ENCODE measurements around the gene DAPK1. TPM values are rescaled to one million over a fixed set of nuclear protein-coding genes. Genes with fewer than 3 reads are reported as not detected.

The DAPK1 gene
- total and polyA plus RNA-seq, 2 donors (not counting 3 experiments of a cell fraction or from before 2014, with no cell fraction given) = 58.9 to 119 TPM

GRCh38 chr9:87505869-87506678, 8.4 kb downstream of the DAPK1 start:
- no peaks in the 10 kb centered on the region for H4K20me1 ChIP-seq (replicated peaks; ENCODE audit: control insufficient read depth, extremely low read depth, insufficient read depth, low read length)
- H3K4me2 ChIP-seq (ENCODE audit: insufficient read depth, low read length) = no peak overlapping the region
- FAIRE-seq (no peak), DNase-seq (ENCODE audit: low read depth, low spot score) (no peak)
- BruUV-seq (replicated peaks) = no TSS peak
- H3K27me3 ChIP-seq (ENCODE audit: control insufficient read depth in 2 of 2, insufficient read depth in 2 of 2, low read length in 2 of 2) = no peaks in the 10 kb centered on the region
- TF ChIP-seq EZH2 (IDR thresholded peaks at IDR 0.05; ENCODE audit: borderline replicate concordance, low read depth, low read length, severe bottlenecking) = no peak
- peaks cover 22% of the 10 kb centered on the region for H3K79me2 ChIP-seq (ENCODE audit: control insufficient read depth, insufficient read depth, low read length)
- H3K27ac ChIP-seq (ENCODE audit: insufficient read depth, low read depth, low read length) = no peak overlapping the region
- H3K9me3 ChIP-seq (replicated peaks; ENCODE audit: control insufficient read depth, insufficient read depth, low read length) = no peaks in the 10 kb centered on the region
- dilution Hi-C loops (cut with MboI; ENCODE audit: extremely low pct_ligation_motif_present, low sequenced_read_pairs) = no loop called here
- no peaks in the 10 kb centered on the region for H3K9me1 ChIP-seq (replicated peaks; ENCODE audit: control insufficient read depth, extremely low read depth, insufficient read depth, low read length)
- peaks cover 2 to 3% of the 10 kb centered on the region in 2 experiments for H3K36me3 ChIP-seq (ENCODE audit: control insufficient read depth in 2 of 2, extremely low read depth in 1 of 2, insufficient read depth in 2 of 2, low read length in 2 of 2)
- peaks cover 55% of the 10 kb centered on the region for H3K4me1 ChIP-seq (ENCODE audit: control insufficient read depth, extremely low read depth, insufficient read depth, low read length)
- ChIA-PET CTCF (no interaction called here), POLR2A (no interaction called here)
- no peak overlapping the region for H3K9ac ChIP-seq (replicated peaks; ENCODE audit: extremely low read depth, insufficient read depth, low read length)
- intact Hi-C loops (cut with micrococcal nuclease) = loop anchor here (10.0 kb wide), 1 partner anchor 1269 kb away; no protein-coding TSS in a partner anchor
- H3K4me3 ChIP-seq (replicated peaks in 1 of 3; ENCODE audit: insufficient read depth in 1 of 3, low read depth in 1 of 3, low read length in 3 of 3) = no peak overlapping the region
- H2AFZ ChIP-seq (ENCODE audit: low read depth, low read length) = no peak overlapping the region

- POLR2A ChIA-PET = no interaction called here
- no peak overlapping the region for H3K27ac ChIP-seq (ENCODE audit: insufficient read depth, low read depth, low read length)
- TF ChIP-seq MYC (IDR thresholded peaks at IDR 0.05; ENCODE audit: low read depth, low read length) = no peak
- TF ChIP-seq FOS (IDR thresholded peaks at IDR 0.05; ENCODE audit: borderline replicate concordance, insufficient read depth, low read length) = no peak
- TF ChIP-seq CTCF (IDR thresholded peaks at IDR 0.05; ENCODE audit: extremely low read depth in 1 of 2, insufficient read depth in 1 of 2, low read depth in 1 of 2, low read length in 2 of 2) = no peak
- TF ChIP-seq GATA2 (IDR thresholded peaks at IDR 0.05; ENCODE audit: insufficient read depth, insufficient read length, low read depth, low read length) = no peak
- TF ChIP-seq POLR2A (IDR thresholded peaks at IDR 0.05; ENCODE audit: low read depth, low read length) = no peak
- no peak for TF ChIP-seq JUN (IDR thresholded peaks at IDR 0.05; ENCODE audit: borderline replicate concordance, insufficient read depth, insufficient read length, low read depth)
- no peak for TF ChIP-seq MAX (IDR thresholded peaks at IDR 0.05; ENCODE audit: insufficient read depth, insufficient read length)
- intact Hi-C loops (cut with micrococcal nuclease) (loop anchor here (10.0 kb wide), 1 partner anchor 1267 kb away; no protein-coding TSS in a partner anchor), dilution Hi-C loops (cut with MboI; ENCODE audit: extremely low pct_ligation_motif_present, low sequenced_read_pairs) (no loop called here)
- no peak for DNase-seq (ENCODE audit: low read depth, low spot score)
- H2AFZ ChIP-seq (ENCODE audit: low read depth, low read length) = no peak overlapping the region
- peaks cover 3 to 5% of the 10 kb centered on the region in 2 experiments for H3K36me3 ChIP-seq (ENCODE audit: control insufficient read depth in 2 of 2, extremely low read depth in 1 of 2, insufficient read depth in 2 of 2, low read length in 2 of 2)
- no peak overlapping the region for H3K4me3 ChIP-seq (replicated peaks in 1 of 3; ENCODE audit: insufficient read depth in 1 of 3, low read depth in 1 of 3, low read length in 3 of 3)
- no peaks in the 10 kb centered on the region for H3K27me3 ChIP-seq (ENCODE audit: control insufficient read depth in 2 of 2, insufficient read depth in 2 of 2, low read length in 2 of 2)
- no peaks in the 10 kb centered on the region for H3K9me3 ChIP-seq (replicated peaks; ENCODE audit: control insufficient read depth, insufficient read depth, low read length)
- H4K20me1 ChIP-seq (replicated peaks; ENCODE audit: control insufficient read depth, extremely low read depth, insufficient read depth, low read length) = no peaks in the 10 kb centered on the region
- H3K9ac ChIP-seq (replicated peaks; ENCODE audit: extremely low read depth, insufficient read depth, low read length) = no peak overlapping the region
- H3K4me2 ChIP-seq (ENCODE audit: insufficient read depth, low read length) = no peak overlapping the region
- H3K9me1 ChIP-seq (replicated peaks; ENCODE audit: control insufficient read depth, extremely low read depth, insufficient read depth, low read length) = no peaks in the 10 kb centered on the region
- no peak for FAIRE-seq
- H3K79me2 ChIP-seq (ENCODE audit: control insufficient read depth, insufficient read depth, low read length) = peaks cover 18% of the 10 kb centered on the region
- peaks cover 49% of the 10 kb centered on the region for H3K4me1 ChIP-seq (ENCODE audit: control insufficient read depth, extremely low read depth, insufficient read depth, low read length)
- CTCF ChIA-PET = interaction anchor here (5.2 kb wide), 1 partner anchor 9 kb away, joined by 27 read pairs; the partner anchor contains the start of gene DAPK1
- no TSS peak for BruUV-seq (replicated peaks)
Measured at GRCh38 chr9:87507576-87507975, 9.9 kb downstream of the DAPK1 start.
